Muscle layer of colon (tissue), 2 donors: ENCODE results near the gene ENOPH1.
"Not testable (repeated sequence)": the region's sequence is repeated elsewhere in the genome, so short reads cannot be mapped to it uniquely, and the experiment has no call there.

Experiments used
- H3K27ac ChIP-seq: one replicate; pipeline ENCODE4 v1.7.0; 2013; ENCODE audit warnings: low read depth, mild to moderate bottlenecking, low read length, moderate library complexity
- H3K27me3 ChIP-seq, 2 donors: one replicate each; pipeline ENCODE4 v1.7.0; 2013; ENCODE audit warnings: low read length in 2 of 2, mild to moderate bottlenecking in 2 of 2; ENCODE audit not compliant: insufficient read depth in 2 of 2, control insufficient read depth in 1 of 2
- H3K36me3 ChIP-seq: one replicate; pipeline ENCODE4 v1.7.0; 2013; ENCODE audit warnings: mild to moderate bottlenecking, low read length; ENCODE audit not compliant: insufficient read depth
- H3K4me1 ChIP-seq: one replicate; pipeline ENCODE4 v1.7.0; 2013; ENCODE audit warnings: mild to moderate bottlenecking, low read length; ENCODE audit not compliant: insufficient read depth
- H3K4me3 ChIP-seq, 2 donors: one replicate each; pipeline ENCODE4 v1.7.0; 2013; ENCODE audit warnings: low read length in 2 of 2, low read depth in 1 of 2, mild to moderate bottlenecking in 1 of 2, moderate library complexity in 1 of 2
- H3K9ac ChIP-seq: one replicate; pipeline ENCODE4 v1.7.0; 2013; ENCODE audit warnings: low read length
- H3K9me3 ChIP-seq: one replicate; pipeline ENCODE4 v1.7.0; 2013; ENCODE audit warnings: mild to moderate bottlenecking, low read length
- donor health status: abdominal sarcoma.
- donor health status: Adenocarcinoma of cecum.

Gene ENOPH1

DNA sequence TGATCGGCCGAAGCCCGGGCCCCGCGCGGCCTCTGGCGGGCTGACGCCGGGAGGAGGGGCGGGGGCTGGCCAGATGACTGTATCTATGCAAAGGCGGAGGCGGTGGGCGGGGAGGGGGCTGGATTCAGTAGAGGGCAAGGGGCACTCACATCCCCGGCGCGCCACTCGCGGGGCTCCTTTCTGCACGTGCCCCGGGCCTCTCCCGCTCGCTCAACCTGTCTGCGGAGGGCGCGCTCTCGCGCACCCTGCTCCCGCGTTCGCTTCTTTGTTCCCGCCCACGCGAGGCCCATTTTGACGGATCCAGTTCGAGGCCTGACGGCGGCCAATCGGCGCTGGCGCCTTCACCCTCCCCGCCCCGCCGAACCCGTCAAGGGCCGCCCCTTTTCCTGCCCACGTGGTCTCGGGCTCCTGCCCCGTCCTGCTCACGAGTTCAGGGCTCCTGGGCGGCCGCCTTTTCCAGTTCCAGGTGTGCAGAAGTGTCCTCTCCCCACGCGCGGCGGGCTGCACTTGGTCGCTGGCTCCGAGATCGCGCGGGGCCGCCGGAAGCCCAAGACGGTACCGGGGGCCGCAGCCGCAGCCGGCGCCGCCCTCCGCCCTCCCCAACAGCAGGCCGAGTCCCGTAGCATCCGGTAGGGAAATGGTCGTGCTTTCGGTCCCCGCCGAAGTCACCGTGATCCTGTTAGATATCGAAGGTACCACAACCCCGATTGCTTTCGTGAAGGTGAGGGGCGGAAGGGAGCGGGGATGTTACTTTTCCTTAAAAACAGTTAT is at the start of gene ENOPH1, which contains the start of gene HNRNPDL:
TSS of gene ENOPH1 (plus strand) at position 398 of the 771 bp plus-strand sequence. CDS start at position 638, 240 bp downstream.
TSS of gene HNRNPDL (minus strand) at position 270 of the 771 bp plus-strand sequence. CDS start 772 bp downstream, outside the sequence.
- peak within 1 kb of the TSS; percentile 66 to 98 for H3K4me3 ChIP-seq
- no peaks in the 10 kb centered on the region for H3K9me3 ChIP-seq
- peak within 1 kb of the TSS; percentile 99 for H3K27ac ChIP-seq
- H3K36me3 ChIP-seq = peaks cover 12% of the 10 kb centered on the region
- H3K9ac ChIP-seq = peak within 1 kb of the TSS; percentile 51
- peaks cover 31% of the 10 kb centered on the region for H3K4me1 ChIP-seq
- H3K27me3 ChIP-seq = no peaks in the 10 kb centered on the region

- Histone ChIP-seq H3K4me3 (no peak overlapping the region), H3K27ac (no peak overlapping the region), H3K36me3 (no peaks in the 10 kb centered on the region), H3K27me3 (no peaks in the 10 kb centered on the region), H3K9me3 (no peaks in the 10 kb centered on the region), H3K4me1 (peaks cover 5% of the 10 kb centered on the region), H3K9ac (no peak overlapping the region)
Observed at GRCh38 chr4:82380831-82381230, 49.6 kb upstream of the ENOPH1 start.

DNA sequence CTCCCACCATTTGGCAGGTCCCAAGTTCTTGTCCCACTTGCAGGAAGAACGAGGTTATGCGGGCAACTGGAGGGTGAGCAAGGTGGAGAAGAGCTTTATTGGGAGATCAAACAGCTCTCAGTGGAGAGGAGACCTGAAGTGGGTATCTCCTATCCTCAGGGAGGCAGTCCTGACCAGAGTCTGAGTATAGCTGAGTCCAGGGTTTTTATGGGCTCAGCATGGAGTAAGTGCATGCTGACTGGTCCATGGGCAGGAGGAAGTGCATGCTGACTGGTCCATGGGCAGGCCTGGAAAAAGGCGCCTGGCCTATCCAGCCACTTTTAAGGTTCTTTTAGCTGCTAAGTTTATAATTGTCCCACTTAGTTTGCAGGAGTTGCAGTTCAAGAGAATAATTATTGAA is 49.2 kb upstream of the ENOPH1 start:
- Histone ChIP-seq H3K27me3 (no peaks in the 10 kb centered on the region), H3K9ac (no peak overlapping the region), H3K27ac (no peak overlapping the region), H3K9me3 (no peaks in the 10 kb centered on the region), H3K4me1 (peaks cover 2% of the 10 kb centered on the region), H3K36me3 (no peaks in the 10 kb centered on the region), H3K4me3 (no peak overlapping the region)

- H3K36me3 ChIP-seq = no peaks in the 10 kb centered on the region
- no peaks in the 10 kb centered on the region for H3K27me3 ChIP-seq
- H3K9me3 ChIP-seq = no peaks in the 10 kb centered on the region
- no peak overlapping the region for H3K27ac ChIP-seq
- no peak overlapping the region for H3K9ac ChIP-seq
- H3K4me1 ChIP-seq = no peaks in the 10 kb centered on the region
- no peak overlapping the region for H3K4me3 ChIP-seq
Observed at GRCh38 chr4:82381661-82382296, 48.6 kb upstream of the ENOPH1 start.

GRCh38 chr4:82382751-82383150 is 47.6 kb upstream of the ENOPH1 start:
- no peaks in the 10 kb centered on the region for H3K36me3 ChIP-seq
- H3K27ac ChIP-seq = no peak overlapping the region
- H3K4me3 ChIP-seq = no peak overlapping the region
- no peaks in the 10 kb centered on the region for H3K9me3 ChIP-seq
- no peaks in the 10 kb centered on the region for H3K4me1 ChIP-seq
- no peak overlapping the region for H3K9ac ChIP-seq
- H3K27me3 ChIP-seq = no peaks in the 10 kb centered on the region

- H3K4me3 ChIP-seq, H3K36me3 ChIP-seq, H3K27ac ChIP-seq, H3K9ac ChIP-seq, H3K27me3 ChIP-seq, H3K4me1 ChIP-seq, H3K9me3 ChIP-seq: not testable (repeated sequence)
Observed at GRCh38 chr4:82386312-82386711, 44.1 kb upstream of the ENOPH1 start.

DNA sequence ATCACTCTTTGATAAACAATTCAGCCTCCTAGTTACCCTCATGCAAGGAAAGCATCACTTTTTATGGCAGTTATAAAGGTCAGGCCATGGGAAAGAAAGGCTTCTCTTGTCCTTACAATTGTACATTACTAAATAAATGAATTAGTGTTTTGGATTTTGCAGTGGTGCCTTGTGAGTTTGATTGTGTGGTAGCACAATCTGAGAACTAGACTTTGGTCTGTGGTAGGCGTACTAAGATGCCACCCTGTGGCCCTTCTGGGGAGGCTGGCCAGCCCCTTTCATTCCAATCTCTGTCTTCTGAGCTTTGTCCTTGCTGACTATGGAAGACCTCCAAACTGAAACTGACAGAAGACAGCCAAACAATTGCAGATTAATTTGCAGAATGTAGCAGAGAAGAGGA is 42.0 kb upstream of the ENOPH1 start:
- H3K9me3 ChIP-seq = no peaks in the 10 kb centered on the region
- no peaks in the 10 kb centered on the region for H3K4me1 ChIP-seq
- H3K27me3 ChIP-seq = no peaks in the 10 kb centered on the region
- H3K9ac ChIP-seq = no peak overlapping the region
- no peaks in the 10 kb centered on the region for H3K36me3 ChIP-seq
- no peak overlapping the region for H3K4me3 ChIP-seq
- no peak overlapping the region for H3K27ac ChIP-seq

- H3K9me3 ChIP-seq, H3K36me3 ChIP-seq, H3K27me3 ChIP-seq, H3K4me3 ChIP-seq, H3K4me1 ChIP-seq, H3K27ac ChIP-seq, H3K9ac ChIP-seq: not testable (repeated sequence)
Observed at GRCh38 chr4:82390061-82390460, 40.3 kb upstream of the ENOPH1 start.

GRCh38 chr4:82394896-82395295 is 35.5 kb upstream of the ENOPH1 start:
- Histone ChIP-seq H3K36me3 (no peaks in the 10 kb centered on the region), H3K4me3 (no peak overlapping the region), H3K4me1 (no peaks in the 10 kb centered on the region), H3K9ac (no peak overlapping the region), H3K27me3 (no peaks in the 10 kb centered on the region), H3K9me3 (no peaks in the 10 kb centered on the region), H3K27ac (no peak overlapping the region)

- H3K9me3 ChIP-seq = no peaks in the 10 kb centered on the region
- no peaks in the 10 kb centered on the region for H3K27me3 ChIP-seq
- H3K27ac ChIP-seq = no peak overlapping the region
- no peak overlapping the region for H3K9ac ChIP-seq
- H3K4me3 ChIP-seq = no peak overlapping the region
- H3K36me3 ChIP-seq = no peaks in the 10 kb centered on the region
- no peaks in the 10 kb centered on the region for H3K4me1 ChIP-seq
Observed at GRCh38 chr4:82397527-82397926, 32.9 kb upstream of the ENOPH1 start.

DNA sequence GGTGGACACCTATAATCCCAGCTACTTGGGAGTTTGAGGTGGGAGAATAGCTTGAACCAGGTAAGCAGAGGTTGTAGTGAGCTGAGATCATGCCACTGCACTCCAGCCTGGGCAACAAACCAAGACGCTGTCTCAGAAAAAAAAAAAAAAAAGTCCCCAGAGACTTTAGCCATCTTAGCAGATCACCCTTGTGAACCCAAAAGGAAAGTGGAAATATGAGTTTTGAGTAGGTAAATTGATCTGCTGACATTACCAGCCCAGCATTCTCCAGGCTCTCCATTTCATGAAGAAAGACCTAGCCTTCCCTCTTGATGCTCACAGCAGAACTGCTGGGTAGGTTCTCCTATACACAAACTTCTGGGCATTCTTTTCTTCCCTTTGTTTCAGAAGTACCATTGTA is 32.1 kb upstream of the ENOPH1 start:
- Histone ChIP-seq H3K9me3 (no peaks in the 10 kb centered on the region), H3K36me3 (no peaks in the 10 kb centered on the region), H3K27ac (no peak overlapping the region), H3K4me1 (no peaks in the 10 kb centered on the region), H3K27me3 (no peaks in the 10 kb centered on the region), H3K9ac (no peak overlapping the region), H3K4me3 (no peak overlapping the region)

GRCh38 chr4:82401600-82401999 is 28.8 kb upstream of the ENOPH1 start:
- Histone ChIP-seq H3K9me3 (no peaks in the 10 kb centered on the region), H3K9ac (no peak overlapping the region), H3K4me3 (no peak overlapping the region), H3K27ac (no peak overlapping the region), H3K4me1 (no peaks in the 10 kb centered on the region), H3K36me3 (no peaks in the 10 kb centered on the region), H3K27me3 (no peaks in the 10 kb centered on the region)
